Ovary (tissue), 9 donors: ENCODE measurements around the gene TSGA10IP. TPM values are rescaled to one million over a fixed set of nuclear protein-coding genes. Genes with fewer than 3 reads are reported as not detected.

Source experiments
- DNase-seq, 5 donors: peaks; one replicate each; pipeline ENCODE4 v3.0.0-alpha.2; 2019 to 2020
- H3K27ac ChIP-seq, 2 donors: fragments of 200-600 bp; one replicate each; pipeline versions ENCODE4 v1.5.1 to v1.8.0; 2019 to 2022
- H3K27me3 ChIP-seq: fragments of 200-600 bp; one replicate; pipeline ENCODE4 v1.8.0; 2022
- H3K36me3 ChIP-seq: fragments of 200-600 bp; sonication (generic); one replicate; pipeline ENCODE4 v1.5.1; 2019
- H3K4me1 ChIP-seq: one replicate; pipeline ENCODE4 v1.8.1; 2013; ENCODE audit warnings: mild to moderate bottlenecking, moderate library complexity; ENCODE audit not compliant: insufficient read depth
- H3K4me3 ChIP-seq: fragments of 200-600 bp; sonication (generic); one replicate; pipeline ENCODE4 v1.5.1; 2017
- H3K9me3 ChIP-seq, 2 donors: fragments of 200-600 bp in 1 of 2; sonication (generic) in 1 of 2; one replicate each; pipeline versions ENCODE4 v1.5.1 to v1.8.1; 2013 to 2019; ENCODE audit warnings: mild to moderate bottlenecking in 1 of 2, moderate library complexity in 1 of 2
- EP300 ChIP-seq: sonication (generic); formaldehyde crosslinking; IDR thresholded peaks from one replicate; pipeline ENCODE4 v1.6.1; 2017; ENCODE audit warnings: antibody characterized with exemption
- POLR2A ChIP-seq: fragments of 450-650 bp; IDR thresholded peaks from one replicate; pipeline ENCODE4 v1.6.1; 2017; ENCODE audit warnings: antibody characterized with exemption, mild to moderate bottlenecking, moderate library complexity
- WGBS, 3 donors: extraction: QIAGEN DNeasy Blood & Tissue Kit in 1 of 3; methylation state at CpG; one replicate each; pipeline versions ENCODE4 v1.1.5 to v1.1.7; 2013 to 2017; 5-methylcytosine and 5-hydroxymethylcytosine counted together
- intact Hi-C, 4 donors: fragments of 100-400 bp; cut with DNase I; formaldehyde crosslinking; loops; one replicate each; pipeline versions ENCODE4 v1.11.0 to v1.15.1; 2022 to 2023
- polyA plus RNA-seq, 2 donors: library from polyadenylated mRNA; stranded (reverse); fragments of 200-250 nt in 1 of 2; fragments of 350-450 nt in 1 of 2; fragmentation: Illumina TruSeq in 1 of 2; extraction: RNeasy Lipid Tissue Mini Kit (QIAGEN cat#74804) in 1 of 2; gene quantifications; one replicate each; pipeline ENCODE4 v1.2.3, GENCODE V29; 2013 to 2014
- total RNA-seq, 7 donors: library from RNA; depleted of rRNA in 2 of 7; stranded (reverse); fragments of >200 nt in 2 of 7; fragmentation: NEBNext Ultra II Directional in 3 of 7; extraction: Animal tissue kit (Norgen Biotek cat#: 25700) in 3 of 7; gene quantifications; one replicate each; pipeline versions ENCODE4 v1.1.0 to v1.2.4, GENCODE V29; 2016 to 2023
- TF ChIP-seq, protein P1 (sequence below), 3 donors: fragments of 450-650 bp in 2 of 3; fragments of 200-600 bp in 1 of 3; IDR thresholded peaks; one replicate each; pipeline versions ENCODE4 v1.5.1 to v1.8.0; 2016 to 2022; ENCODE audit warnings: antibody characterized with exemption in 3 of 3, mild to moderate bottlenecking in 1 of 3
- donor health status: DM: no; HTN: no; CAD: no; lungs with moderate emphysema.
- donor health status: DM: no; HTN: no; CAD: no.
- donor health status: Bipolar disorder and iron deficiency.
- donor health status: DM: yes; HTN: yes; CAD: no.
- donor health status: DM: no; HTN: no; CAD: no.
- donor health status: DM: yes; HTN: yes; CAD: no.

TSGA10IP gene
- total and polyA plus RNA-seq, 9 donors, result not detected

DNA sequence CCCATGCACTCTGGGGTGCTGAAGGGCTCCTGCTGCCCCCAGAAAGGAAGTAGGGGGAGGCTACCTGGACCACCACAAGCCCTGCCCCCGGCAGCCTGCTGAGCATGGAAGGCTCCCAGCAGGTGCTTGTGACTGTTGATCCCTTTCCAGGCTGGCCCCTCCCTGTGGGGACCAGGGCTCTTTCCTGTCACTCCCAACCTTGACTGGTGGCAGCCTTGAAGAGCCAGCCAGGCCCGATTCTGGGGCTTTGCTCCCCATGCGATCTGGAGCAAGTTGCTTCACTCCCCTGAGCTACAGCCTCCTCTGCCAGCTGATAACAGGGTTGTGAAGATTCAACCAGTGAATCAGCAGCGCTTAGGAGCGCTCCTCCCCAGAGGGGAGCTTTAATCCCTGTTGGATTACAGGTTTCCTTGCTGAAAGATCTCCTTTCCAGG is 61.9 kb downstream of the TSGA10IP start:
- TF ChIP-seq EP300 (no peak), POLR2A (no peak)
- TF ChIP-seq, protein P1, sequence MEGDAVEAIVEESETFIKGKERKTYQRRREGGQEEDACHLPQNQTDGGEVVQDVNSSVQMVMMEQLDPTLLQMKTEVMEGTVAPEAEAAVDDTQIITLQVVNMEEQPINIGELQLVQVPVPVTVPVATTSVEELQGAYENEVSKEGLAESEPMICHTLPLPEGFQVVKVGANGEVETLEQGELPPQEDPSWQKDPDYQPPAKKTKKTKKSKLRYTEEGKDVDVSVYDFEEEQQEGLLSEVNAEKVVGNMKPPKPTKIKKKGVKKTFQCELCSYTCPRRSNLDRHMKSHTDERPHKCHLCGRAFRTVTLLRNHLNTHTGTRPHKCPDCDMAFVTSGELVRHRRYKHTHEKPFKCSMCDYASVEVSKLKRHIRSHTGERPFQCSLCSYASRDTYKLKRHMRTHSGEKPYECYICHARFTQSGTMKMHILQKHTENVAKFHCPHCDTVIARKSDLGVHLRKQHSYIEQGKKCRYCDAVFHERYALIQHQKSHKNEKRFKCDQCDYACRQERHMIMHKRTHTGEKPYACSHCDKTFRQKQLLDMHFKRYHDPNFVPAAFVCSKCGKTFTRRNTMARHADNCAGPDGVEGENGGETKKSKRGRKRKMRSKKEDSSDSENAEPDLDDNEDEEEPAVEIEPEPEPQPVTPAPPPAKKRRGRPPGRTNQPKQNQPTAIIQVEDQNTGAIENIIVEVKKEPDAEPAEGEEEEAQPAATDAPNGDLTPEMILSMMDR (IDR thresholded peaks at IDR 0.05), result no peak
- H3K27ac ChIP-seq, result no peak overlapping the region
- intact Hi-C loops, result no loop called here

DNA sequence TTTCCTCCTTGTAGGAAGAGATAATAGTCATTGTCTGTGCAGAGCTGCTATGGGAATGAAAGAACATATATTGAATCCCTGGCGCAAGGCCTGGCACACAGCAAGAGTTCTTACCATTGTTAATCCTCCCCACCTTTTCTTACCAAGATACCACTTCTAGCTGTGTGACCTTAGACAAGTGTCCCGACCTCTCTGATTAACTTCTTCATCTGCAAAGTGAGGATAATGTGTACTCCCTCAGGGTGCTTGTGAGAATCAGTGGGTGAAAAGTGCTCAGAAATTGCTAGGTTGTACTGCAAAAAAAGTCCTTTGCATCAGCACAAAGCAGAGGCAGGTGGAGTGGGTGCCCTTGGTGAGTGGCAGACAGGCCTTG is 62.8 kb downstream of the TSGA10IP start:
- no peak overlapping the region for H3K27ac ChIP-seq
- WGBS, 3 donors, result 89 to 98% (median 93%) methylated on average over 2 of the region's 2 CpGs
- no peaks in the 10 kb centered on the region for H3K36me3 ChIP-seq
- intact Hi-C loops, result no loop called here
- H3K27me3 ChIP-seq, result no peaks in the 10 kb centered on the region
- H3K9me3 ChIP-seq, result no peaks in the 10 kb centered on the region
- DNase-seq, result no peak
- H3K4me1 ChIP-seq, result peaks cover 5% of the 10 kb centered on the region
- TF ChIP-seq POLR2A (no peak), EP300 (no peak)
- TF ChIP-seq, protein P1 (IDR thresholded peaks at IDR 0.05), result no peak
- no peak overlapping the region for H3K4me3 ChIP-seq

More for the DNA sequence above, 61.9 kb downstream of the TSGA10IP start:
- Histone ChIP-seq H3K9me3 (no peaks in the 10 kb centered on the region), H3K4me3 (no peak overlapping the region), H3K36me3 (no peaks in the 10 kb centered on the region), H3K27me3 (no peaks in the 10 kb centered on the region), H3K4me1 (peaks cover 5% of the 10 kb centered on the region)
- DNase-seq, result no peak
- WGBS, 3 donors, result 29 to 44% (median 41%) methylated on average over 5 of the region's 5 CpGs

DNA sequence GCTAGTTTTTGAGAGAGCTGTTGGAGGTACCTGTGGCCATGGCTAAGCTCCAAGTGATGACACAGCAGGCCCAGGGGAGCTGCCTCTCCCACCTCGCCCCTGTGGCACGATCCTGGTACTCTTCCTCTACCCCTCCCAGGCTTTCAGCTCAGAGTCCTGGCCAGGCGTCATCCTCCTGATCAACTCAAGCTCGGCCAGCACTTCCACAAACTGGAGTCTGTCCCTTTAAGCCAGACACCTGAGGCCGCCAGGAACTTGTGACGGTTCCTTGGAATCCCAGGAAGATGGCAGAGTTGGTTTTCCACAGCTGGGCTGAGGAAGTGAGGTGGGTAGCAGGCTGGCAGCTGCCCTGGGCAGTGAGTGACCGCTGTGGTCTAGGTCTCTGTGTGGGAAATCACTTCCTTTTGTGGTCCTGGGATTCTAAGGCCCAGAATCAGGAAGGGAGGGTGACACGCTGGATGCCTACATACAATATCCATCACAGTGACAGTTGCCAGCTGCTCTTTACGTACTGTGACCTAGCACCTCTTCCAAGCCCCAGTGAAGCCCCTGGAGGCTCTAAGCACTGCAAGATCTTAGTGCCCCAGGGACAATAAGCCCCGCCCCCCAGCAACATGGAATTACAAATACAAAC is 63.3 kb downstream of the TSGA10IP start:
- no peaks in the 10 kb centered on the region for H3K36me3 ChIP-seq
- intact Hi-C loops, result no loop called here
- no peak for TF ChIP-seq EP300
- TF ChIP-seq, protein P1 (IDR thresholded peaks at IDR 0.05), result no peak
- no peak for TF ChIP-seq POLR2A
- H3K4me3 ChIP-seq, result no peak overlapping the region
- H3K27me3 ChIP-seq, result no peaks in the 10 kb centered on the region
- no peak for DNase-seq
- H3K9me3 ChIP-seq, result no peaks in the 10 kb centered on the region
- no peaks in the 10 kb centered on the region for H3K4me1 ChIP-seq
- 54 to 68% (median 58%) methylated on average over 10 of the region's 10 CpGs for WGBS, 3 donors
- H3K27ac ChIP-seq, result no peak overlapping the region

Other genes with a start within 250 kb of the TSGA10IP start
- gene KAT5, start 233.2 kb upstream of the TSGA10IP start, total RNA-seq, result 100 to 1,000 TPM in 1 of 7 donors, 10 to 100 TPM in 6; 64.5 to 110 (median 78.2) TPM
- 10 to 100 TPM; 56.1 to 67.0 TPM for gene KAT5, start 233.2 kb upstream of the TSGA10IP start, polyA plus RNA-seq
- gene RNASEH2C, start 224.7 kb upstream of the TSGA10IP start, total RNA-seq, result 100 to 1,000 TPM in 1 of 7 donors, 10 to 100 TPM in 6; 42.5 to 154 (median 49.7) TPM
- gene RNASEH2C, start 224.7 kb upstream of the TSGA10IP start, polyA plus RNA-seq, result 10 to 100 TPM; 17.9 to 67.2 TPM
- 10 to 100 TPM in 2 of 7 donors, 1 to 10 TPM in 5; 4.6 to 14.7 (median 8.6) TPM for gene AP5B1, start 164.5 kb upstream of the TSGA10IP start, total RNA-seq
- 1 to 10 TPM; 2.3 to 6.6 TPM for gene AP5B1, start 164.5 kb upstream of the TSGA10IP start, polyA plus RNA-seq
- gene OVOL1, start 158.4 kb upstream of the TSGA10IP start, total RNA-seq, result 1 to 10 TPM in 1 of 7 donors, under 1 TPM in 2, not detected in 4; 0.24 to 3.6 (median 0.31) TPM
- not detected for gene OVOL1, start 158.4 kb upstream of the TSGA10IP start, polyA plus RNA-seq
- 1 to 10 TPM in 4 of 7 donors, under 1 TPM in 2, not detected in 1; 0.66 to 3.0 (median 1.6) TPM for gene SNX32, start 111.5 kb upstream of the TSGA10IP start, total RNA-seq
- gene SNX32, start 111.5 kb upstream of the TSGA10IP start, polyA plus RNA-seq, result under 1 TPM; 0.40 to 0.80 TPM
- gene CFL1, start 87.3 kb upstream of the TSGA10IP start, total RNA-seq, result 100 to 1,000 TPM; 215 to 585 (median 476) TPM
- 100 to 1,000 TPM; 327 to 693 TPM for gene CFL1, start 87.3 kb upstream of the TSGA10IP start, polyA plus RNA-seq
- gene MUS81, start 85.0 kb upstream of the TSGA10IP start, total RNA-seq, result 10 to 100 TPM; 36.9 to 87.0 (median 55.7) TPM
- 10 to 100 TPM; 15.9 to 55.9 TPM for gene MUS81, start 85.0 kb upstream of the TSGA10IP start, polyA plus RNA-seq
- gene EFEMP2, start 72.7 kb upstream of the TSGA10IP start, total RNA-seq, result 100 to 1,000 TPM in 5 of 7 donors, 10 to 100 TPM in 2; 48.2 to 172 (median 144) TPM
- gene EFEMP2, start 72.7 kb upstream of the TSGA10IP start, polyA plus RNA-seq, result 100 to 1,000 TPM in 1 of 2 donors, 10 to 100 TPM in 1; 46.6 to 109 TPM
- gene CTSW, start 65.6 kb upstream of the TSGA10IP start, total RNA-seq, result 1 to 10 TPM in 2 of 7 donors, under 1 TPM in 5; 0.30 to 1.3 (median 0.81) TPM
- gene CTSW, start 65.6 kb upstream of the TSGA10IP start, polyA plus RNA-seq, result under 1 TPM; 0.75 to 0.91 TPM
- gene FIBP, start 57.0 kb upstream of the TSGA10IP start, total RNA-seq, result 10 to 100 TPM; 32.5 to 71.7 (median 44.2) TPM
- 10 to 100 TPM; 40.1 to 74.2 TPM for gene FIBP, start 57.0 kb upstream of the TSGA10IP start, polyA plus RNA-seq
- gene CCDC85B, start 54.8 kb upstream of the TSGA10IP start, total RNA-seq, result 10 to 100 TPM; 31.5 to 85.0 (median 58.1) TPM
- 10 to 100 TPM in 1 of 2 donors, not detected in 1; 41.5 TPM for gene CCDC85B, start 54.8 kb upstream of the TSGA10IP start, polyA plus RNA-seq
- gene FOSL1, start 45.1 kb upstream of the TSGA10IP start, total RNA-seq, result 1 to 10 TPM in 4 of 7 donors, under 1 TPM in 3; 0.61 to 9.4 (median 1.1) TPM
- 1 to 10 TPM in 1 of 2 donors, under 1 TPM in 1; 0.94 to 1.0 TPM for gene FOSL1, start 45.1 kb upstream of the TSGA10IP start, polyA plus RNA-seq
- gene C11orf68, start 26.4 kb upstream of the TSGA10IP start, total RNA-seq, result 10 to 100 TPM; 13.7 to 70.5 (median 38.4) TPM
- 10 to 100 TPM; 20.5 to 57.8 TPM for gene C11orf68, start 26.4 kb upstream of the TSGA10IP start, polyA plus RNA-seq
- gene DRAP1, start 26.1 kb upstream of the TSGA10IP start, total RNA-seq, result 10 to 100 TPM; 40.2 to 84.4 (median 78.3) TPM
- gene DRAP1, start 26.1 kb upstream of the TSGA10IP start, polyA plus RNA-seq, result 10 to 100 TPM; 22.2 to 86.7 TPM
- 10 to 100 TPM; 41.4 to 64.9 (median 57.0) TPM for gene SART1, start 16.3 kb downstream of the TSGA10IP start, total RNA-seq
- gene SART1, start 16.3 kb downstream of the TSGA10IP start, polyA plus RNA-seq, result 10 to 100 TPM in 1 of 2 donors, 1 to 10 TPM in 1; 8.8 to 52.4 TPM
- gene EIF1AD, start 56.7 kb downstream of the TSGA10IP start, total RNA-seq, result 10 to 100 TPM; 15.2 to 42.1 (median 30.2) TPM
- gene EIF1AD, start 56.7 kb downstream of the TSGA10IP start, polyA plus RNA-seq, result 10 to 100 TPM; 21.3 to 31.7 TPM
- 100 to 1,000 TPM in 5 of 7 donors, 10 to 100 TPM in 2; 42.1 to 268 (median 161) TPM for gene BANF1, start 57.0 kb downstream of the TSGA10IP start, total RNA-seq
- 100 to 1,000 TPM; 207 to 222 TPM for gene BANF1, start 57.0 kb downstream of the TSGA10IP start, polyA plus RNA-seq
- gene CST6, start 66.5 kb downstream of the TSGA10IP start, total RNA-seq, result 10 to 100 TPM in 1 of 7 donors, under 1 TPM in 4, not detected in 2; 0.32 to 25.4 (median 0.84) TPM
- under 1 TPM in 1 of 2 donors, not detected in 1; 0.30 TPM for gene CST6, start 66.5 kb downstream of the TSGA10IP start, polyA plus RNA-seq
- under 1 TPM in 1 of 7 donors, not detected in 6; 0.25 TPM for gene CATSPER1, start 81.0 kb downstream of the TSGA10IP start, total RNA-seq
- not detected for gene CATSPER1, start 81.0 kb downstream of the TSGA10IP start, polyA plus RNA-seq
- 1 to 10 TPM in 1 of 7 donors, under 1 TPM in 3, not detected in 3; 0.20 to 3.3 (median 0.70) TPM for gene GAL3ST3, start 103.7 kb downstream of the TSGA10IP start, total RNA-seq
- under 1 TPM in 1 of 2 donors, not detected in 1; 0.08 TPM for gene GAL3ST3, start 103.7 kb downstream of the TSGA10IP start, polyA plus RNA-seq
- 100 to 1,000 TPM; 113 to 199 (median 189) TPM for gene SF3B2, start 106.9 kb downstream of the TSGA10IP start, total RNA-seq
- gene SF3B2, start 106.9 kb downstream of the TSGA10IP start, polyA plus RNA-seq, result 100 to 1,000 TPM; 132 to 203 TPM
- gene PACS1, start 124.8 kb downstream of the TSGA10IP start, total RNA-seq, result 10 to 100 TPM; 22.4 to 83.9 (median 73.9) TPM
- 10 to 100 TPM; 31.3 to 92.9 TPM for gene PACS1, start 124.8 kb downstream of the TSGA10IP start, polyA plus RNA-seq